HCT116 (cell line): Measurements from ENCODE around the gene PAX5.

Experiments
- CEBPB ChIP-seq: IDR thresholded peaks from 2 replicates; pipeline ENCODE4 v1.6.1; 2012; ENCODE audit warnings: low read depth
- EGR1 ChIP-seq: IDR thresholded peaks from 2 replicates; pipeline ENCODE4 v1.6.1; 2012; ENCODE audit warnings: low read depth
- ELF1 ChIP-seq: IDR thresholded peaks from 2 replicates; pipeline ENCODE4 v1.6.1; 2012; ENCODE audit warnings: low read depth, borderline replicate concordance
- EZH2 ChIP-seq: fragments of 200-600 bp; sonication (generic); IDR thresholded peaks from 2 replicates; pipeline ENCODE4 v1.6.1; 2017; ENCODE audit warnings: antibody characterized with exemption, mixed run types
- POLR2A ChIP-seq: IDR thresholded peaks from 2 replicates; pipeline ENCODE4 v1.7.0; 2011; ENCODE audit warnings: borderline replicate concordance; ENCODE audit not compliant: insufficient read depth, insufficient read length; ENCODE audit errors: extremely low read depth
- SRF ChIP-seq: IDR thresholded peaks from 2 replicates; pipeline ENCODE4 v1.6.1; 2012; ENCODE audit warnings: low read depth
- YY1 ChIP-seq: IDR thresholded peaks from 2 replicates; pipeline ENCODE4 v1.6.1; 2011; ENCODE audit warnings: low read length, low read depth, moderate library complexity, mild to moderate bottlenecking; ENCODE audit not compliant: insufficient replicate concordance; ENCODE audit errors: extremely low read depth
- ZNF274 ChIP-seq: fragments of 200-500 bp; sonication (Bioruptor generic); IDR thresholded peaks from 2 replicates; pipeline ENCODE4 v1.6.1; 2014; ENCODE audit warnings: mild to moderate bottlenecking, low read depth, low read length, inconsistent platforms
- TF ChIP-seq, protein P1 (sequence below), 3 experiments: fragments of 200-600 bp in 1 of 3; sonication (generic) in 1 of 3; IDR thresholded peaks in 2 of 3; conservative IDR thresholded peaks in 1 of 3; 2 replicates each; pipeline ENCODE4 v1.5.1; 2012 to 2017; ENCODE audit warnings: low read depth in 2 of 3, low read length in 2 of 3, antibody characterized with exemption in 1 of 3, borderline replicate concordance in 1 of 3, control low read depth in 1 of 3, mild to moderate bottlenecking in 1 of 3, mixed read lengths in 1 of 3, mixed run types in 1 of 3, moderate library complexity in 1 of 3; ENCODE audit not compliant: insufficient read depth in 1 of 3
- TF ChIP-seq, protein P2 (sequence below): IDR thresholded peaks from 2 replicates; pipeline ENCODE4 v1.6.1; 2012

DNA sequence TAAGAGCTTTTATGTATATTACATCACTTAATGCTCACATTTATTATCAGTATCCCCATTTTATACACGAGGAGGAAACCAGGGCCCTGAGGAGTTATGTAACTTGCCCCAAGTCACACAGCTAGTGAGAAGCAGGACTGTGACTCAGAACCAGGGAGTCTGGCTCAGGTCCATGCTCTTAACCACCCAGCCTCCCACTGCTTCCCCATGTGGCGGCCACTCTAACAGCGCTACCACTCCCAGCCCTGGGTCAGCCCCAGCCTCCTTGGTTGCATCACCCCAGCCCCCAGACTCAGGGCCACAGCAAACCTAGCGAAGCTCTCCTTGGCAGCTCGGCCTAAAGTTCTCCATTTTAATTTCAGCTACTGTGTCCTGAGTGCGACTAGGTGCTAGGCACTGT lies 159.1 kb downstream of the PAX5 start:
- TF ChIP-seq, protein P1, sequence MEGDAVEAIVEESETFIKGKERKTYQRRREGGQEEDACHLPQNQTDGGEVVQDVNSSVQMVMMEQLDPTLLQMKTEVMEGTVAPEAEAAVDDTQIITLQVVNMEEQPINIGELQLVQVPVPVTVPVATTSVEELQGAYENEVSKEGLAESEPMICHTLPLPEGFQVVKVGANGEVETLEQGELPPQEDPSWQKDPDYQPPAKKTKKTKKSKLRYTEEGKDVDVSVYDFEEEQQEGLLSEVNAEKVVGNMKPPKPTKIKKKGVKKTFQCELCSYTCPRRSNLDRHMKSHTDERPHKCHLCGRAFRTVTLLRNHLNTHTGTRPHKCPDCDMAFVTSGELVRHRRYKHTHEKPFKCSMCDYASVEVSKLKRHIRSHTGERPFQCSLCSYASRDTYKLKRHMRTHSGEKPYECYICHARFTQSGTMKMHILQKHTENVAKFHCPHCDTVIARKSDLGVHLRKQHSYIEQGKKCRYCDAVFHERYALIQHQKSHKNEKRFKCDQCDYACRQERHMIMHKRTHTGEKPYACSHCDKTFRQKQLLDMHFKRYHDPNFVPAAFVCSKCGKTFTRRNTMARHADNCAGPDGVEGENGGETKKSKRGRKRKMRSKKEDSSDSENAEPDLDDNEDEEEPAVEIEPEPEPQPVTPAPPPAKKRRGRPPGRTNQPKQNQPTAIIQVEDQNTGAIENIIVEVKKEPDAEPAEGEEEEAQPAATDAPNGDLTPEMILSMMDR (IDR thresholded peaks at IDR 0.05 in 2 of 3, conservative IDR thresholded peaks at IDR 0.05 in 1 of 3; ENCODE audit: borderline replicate concordance in 1 of 3, insufficient read depth in 1 of 3, low read depth in 2 of 3, low read length in 2 of 3) = no peak
- TF ChIP-seq EZH2 (no peak), SRF (no peak), POLR2A (no peak), ELF1 (no peak), EGR1 (no peak), ZNF274 (no peak), CEBPB (no peak), YY1 (no peak)
- TF ChIP-seq, protein P2, sequence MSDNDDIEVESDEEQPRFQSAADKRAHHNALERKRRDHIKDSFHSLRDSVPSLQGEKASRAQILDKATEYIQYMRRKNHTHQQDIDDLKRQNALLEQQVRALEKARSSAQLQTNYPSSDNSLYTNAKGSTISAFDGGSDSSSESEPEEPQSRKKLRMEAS = no peak
